Brain microvascular endothelial cell (primary cell): ENCODE measurements around the gene ARHGAP26.
A peak's percentile ranks its signal among the peaks of the same experiment; 100 is the strongest.

ENCODE experiments used
- DNase-seq: peaks from one replicate; pipeline ENCODE4 v3.0.0-alpha.2; 2020
- H3K27ac ChIP-seq: fragments of 250-450 bp; sonication (Bioruptor Pico); 2 replicates; pipeline ENCODE4 v1.5.1; 2020; ENCODE audit warnings: mild to moderate bottlenecking, moderate library complexity
- H3K27me3 ChIP-seq: fragments of 250-450 bp; sonication (Bioruptor Pico); replicated peaks from 2 replicates; pipeline ENCODE4 v1.5.1; 2020; ENCODE audit warnings: mild to moderate bottlenecking
- H3K36me3 ChIP-seq: fragments of 250-450 bp; sonication (Bioruptor Pico); replicated peaks from 2 replicates; pipeline ENCODE4 v1.5.1; 2020; ENCODE audit warnings: mild to moderate bottlenecking
- H3K4me3 ChIP-seq: 2 replicates; pipeline ENCODE4 v1.5.1; 2011; ENCODE audit warnings: low read depth, mild to moderate bottlenecking, control low read depth, low read length, moderate library complexity
- in situ Hi-C: cut with HindIII; loops from 2 replicates; pipeline ENCODE4 v1.10.0; 2017; ENCODE audit warnings: low sequenced_read_pairs, low pct_ligation_motif_present
- TF ChIP-seq, protein P1 (sequence below): IDR thresholded peaks from 2 replicates; pipeline ENCODE4 v1.5.1; 2011; ENCODE audit warnings: low read depth, mild to moderate bottlenecking, moderate library complexity, low read length, control low read depth, inconsistent platforms; ENCODE audit errors: missing control alignments

Gene ARHGAP26

DNA sequence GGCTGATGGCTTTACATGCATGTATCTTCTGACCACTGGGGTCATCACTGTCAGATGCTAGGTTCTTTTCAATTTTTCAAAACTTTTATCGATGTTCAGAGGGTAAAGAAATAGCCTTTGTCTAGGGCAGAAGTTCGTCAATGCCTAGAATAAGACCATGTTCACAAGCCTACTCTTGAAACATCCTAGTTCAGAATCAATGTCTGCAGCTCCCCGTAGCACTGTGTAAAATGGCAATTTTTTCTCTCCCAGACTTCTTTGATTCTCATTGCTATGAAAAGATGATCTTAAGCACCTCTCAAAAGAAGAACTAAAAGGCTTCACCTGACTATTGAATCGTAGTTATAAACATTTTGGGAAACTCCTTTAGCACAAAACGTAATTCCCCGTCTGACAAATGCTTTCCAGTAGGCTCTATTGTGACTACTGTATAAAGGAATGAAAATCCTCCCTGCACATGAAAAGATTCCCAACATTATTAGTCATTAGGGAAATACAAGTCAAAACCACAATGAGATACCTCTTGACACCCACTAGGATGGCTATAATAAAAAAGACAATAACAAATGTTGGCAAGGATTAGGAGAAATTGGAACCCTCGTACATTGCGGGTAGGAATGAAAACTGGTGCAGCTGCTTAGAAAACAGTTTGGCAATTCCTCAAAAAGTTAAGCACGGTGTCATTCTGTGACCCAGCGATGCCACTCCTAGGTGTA lies 263.5 kb downstream of the ARHGAP26 start:
- TF ChIP-seq, protein P1, sequence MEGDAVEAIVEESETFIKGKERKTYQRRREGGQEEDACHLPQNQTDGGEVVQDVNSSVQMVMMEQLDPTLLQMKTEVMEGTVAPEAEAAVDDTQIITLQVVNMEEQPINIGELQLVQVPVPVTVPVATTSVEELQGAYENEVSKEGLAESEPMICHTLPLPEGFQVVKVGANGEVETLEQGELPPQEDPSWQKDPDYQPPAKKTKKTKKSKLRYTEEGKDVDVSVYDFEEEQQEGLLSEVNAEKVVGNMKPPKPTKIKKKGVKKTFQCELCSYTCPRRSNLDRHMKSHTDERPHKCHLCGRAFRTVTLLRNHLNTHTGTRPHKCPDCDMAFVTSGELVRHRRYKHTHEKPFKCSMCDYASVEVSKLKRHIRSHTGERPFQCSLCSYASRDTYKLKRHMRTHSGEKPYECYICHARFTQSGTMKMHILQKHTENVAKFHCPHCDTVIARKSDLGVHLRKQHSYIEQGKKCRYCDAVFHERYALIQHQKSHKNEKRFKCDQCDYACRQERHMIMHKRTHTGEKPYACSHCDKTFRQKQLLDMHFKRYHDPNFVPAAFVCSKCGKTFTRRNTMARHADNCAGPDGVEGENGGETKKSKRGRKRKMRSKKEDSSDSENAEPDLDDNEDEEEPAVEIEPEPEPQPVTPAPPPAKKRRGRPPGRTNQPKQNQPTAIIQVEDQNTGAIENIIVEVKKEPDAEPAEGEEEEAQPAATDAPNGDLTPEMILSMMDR, result no peak
- DNase-seq, result peak; percentile 58
- Histone ChIP-seq H3K4me3 (no peak overlapping the region), H3K36me3 (no peaks in the 10 kb centered on the region), H3K27ac (no peak overlapping the region), H3K27me3 (no peaks in the 10 kb centered on the region)
- in situ Hi-C loops, result no loop called here

DNA sequence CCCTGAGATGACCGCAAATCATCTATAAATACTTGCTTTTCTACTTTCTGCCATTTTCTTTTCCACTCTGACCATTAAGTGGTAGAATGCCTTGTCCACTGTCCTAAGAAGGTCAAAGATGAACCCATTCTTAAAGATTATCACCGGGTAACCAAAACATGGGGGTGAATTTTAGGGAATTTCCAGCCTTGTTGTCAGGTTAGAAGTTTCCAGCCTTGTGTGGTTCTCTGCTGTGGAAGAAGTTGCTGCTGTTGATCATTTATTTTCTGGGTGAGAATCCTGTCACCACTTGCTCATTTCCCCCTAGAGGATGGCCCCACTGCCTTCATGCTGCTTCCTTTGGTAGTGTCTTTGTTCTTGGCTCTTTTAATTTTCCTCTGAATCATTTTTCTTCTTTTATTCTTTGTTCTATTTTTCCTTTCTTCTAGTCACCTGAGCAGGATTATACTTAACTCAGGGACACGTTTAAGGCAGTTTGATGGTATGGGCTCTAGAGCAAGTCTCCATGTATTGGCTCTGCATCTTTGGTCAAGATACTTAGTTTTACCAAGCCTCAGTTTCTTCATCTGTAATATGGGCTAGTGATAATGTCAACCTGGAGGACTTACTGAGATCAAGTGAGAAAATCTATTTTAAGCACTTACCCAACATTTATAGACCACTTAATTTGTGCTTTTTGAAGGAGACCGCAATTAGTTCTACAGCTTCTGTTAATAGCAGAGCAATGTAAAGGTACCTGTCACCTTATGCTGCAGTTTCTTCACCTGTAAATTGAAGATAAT lies 266.2 kb downstream of the ARHGAP26 start:
- TF ChIP-seq, protein P1, result no peak
- DNase-seq, result no peak

DNA sequence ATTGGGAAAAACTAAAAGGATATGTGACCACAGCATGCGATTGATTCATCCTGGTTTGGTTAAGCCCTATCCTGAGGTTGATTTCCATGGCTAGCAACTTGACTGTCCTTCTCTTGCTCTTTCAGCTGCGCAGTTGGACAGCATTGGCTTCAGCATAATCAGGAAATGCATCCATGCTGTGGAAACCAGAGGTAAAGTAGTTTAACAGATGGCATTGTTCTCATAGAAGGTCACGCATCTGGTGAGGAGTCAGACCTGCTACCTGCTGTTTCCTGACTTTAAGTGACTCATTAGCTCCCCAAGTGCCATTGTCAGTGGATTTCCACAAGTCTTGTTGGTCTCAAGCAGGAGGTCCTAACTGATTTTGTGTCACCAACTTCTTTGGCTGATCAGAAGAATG lies 266.9 kb downstream of the ARHGAP26 start:
- no peak for DNase-seq
- in situ Hi-C loops, result no loop called here
- Histone ChIP-seq H3K4me3 (no peak overlapping the region), H3K27ac (no peak overlapping the region), H3K36me3 (no peaks in the 10 kb centered on the region), H3K27me3 (no peaks in the 10 kb centered on the region)
- TF ChIP-seq, protein P1, result no peak

More for the DNA sequence above, 266.2 kb downstream of the ARHGAP26 start:
- H3K27ac ChIP-seq, result no peak overlapping the region
- H3K36me3 ChIP-seq, result no peaks in the 10 kb centered on the region
- no peaks in the 10 kb centered on the region for H3K27me3 ChIP-seq
- in situ Hi-C loops, result no loop called here
- no peak overlapping the region for H3K4me3 ChIP-seq

DNA sequence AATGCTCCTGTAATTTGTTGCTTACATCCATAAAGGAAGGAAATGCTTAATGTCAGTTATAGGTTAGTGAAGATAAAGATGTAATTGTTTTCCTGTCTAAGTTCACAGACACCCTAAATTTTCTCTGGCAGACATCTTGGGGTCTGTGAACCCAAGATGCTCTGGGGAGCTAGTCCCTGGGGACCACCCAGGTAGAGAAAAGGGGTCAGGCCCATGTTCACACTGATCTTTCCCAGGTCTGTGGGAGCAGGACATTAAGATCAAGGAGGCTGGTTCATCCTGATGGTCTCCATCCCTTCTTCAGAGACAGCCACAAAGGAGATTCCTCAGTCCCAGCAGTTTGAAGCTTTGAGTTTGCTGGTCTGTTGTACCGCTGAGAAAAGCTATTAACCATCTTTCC lies 267.5 kb downstream of the ARHGAP26 start:
- DNase-seq, result no peak
- Histone ChIP-seq H3K27ac (no peak overlapping the region), H3K4me3 (no peak overlapping the region), H3K36me3 (no peaks in the 10 kb centered on the region), H3K27me3 (no peaks in the 10 kb centered on the region)
- in situ Hi-C loops, result no loop called here
- TF ChIP-seq, protein P1, result no peak

DNA sequence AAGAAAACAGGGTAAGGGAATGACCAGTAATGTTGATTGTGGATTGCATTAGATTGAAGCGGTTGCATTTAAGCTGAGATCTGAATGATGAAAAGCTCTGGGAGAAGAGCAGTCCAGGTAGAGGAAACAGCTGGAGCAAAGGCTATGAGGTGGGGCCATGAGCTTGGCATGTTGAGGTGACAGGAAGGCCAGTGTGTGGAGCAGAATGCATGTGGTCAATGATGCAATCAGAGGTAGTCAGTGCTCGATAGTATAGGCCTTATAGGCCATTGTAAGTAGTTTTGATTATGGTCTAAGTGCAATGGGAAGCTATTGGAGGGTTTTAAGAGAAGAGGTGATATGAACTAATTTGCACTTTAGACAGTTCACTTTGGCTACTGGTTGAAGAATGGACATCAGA lies 270.4 kb downstream of the ARHGAP26 start:
- in situ Hi-C loops, result no loop called here
- H3K36me3 ChIP-seq, result no peaks in the 10 kb centered on the region

More for the DNA sequence above, 270.4 kb downstream of the ARHGAP26 start:
- Histone ChIP-seq H3K27ac (no peak overlapping the region), H3K27me3 (no peaks in the 10 kb centered on the region), H3K4me3 (no peak overlapping the region)
- TF ChIP-seq, protein P1, result no peak
- no peak for DNase-seq
